ENCODE data around the gene SIGLEC1. TPM values are rescaled to one million over a fixed set of nuclear protein-coding genes. Genes with fewer than 3 reads are reported as not detected.

SIGLEC1 gene
- polyA plus RNA-seq, 3 donors from 2014 or later: 0.13 TPM; not detected in 2

DNA sequence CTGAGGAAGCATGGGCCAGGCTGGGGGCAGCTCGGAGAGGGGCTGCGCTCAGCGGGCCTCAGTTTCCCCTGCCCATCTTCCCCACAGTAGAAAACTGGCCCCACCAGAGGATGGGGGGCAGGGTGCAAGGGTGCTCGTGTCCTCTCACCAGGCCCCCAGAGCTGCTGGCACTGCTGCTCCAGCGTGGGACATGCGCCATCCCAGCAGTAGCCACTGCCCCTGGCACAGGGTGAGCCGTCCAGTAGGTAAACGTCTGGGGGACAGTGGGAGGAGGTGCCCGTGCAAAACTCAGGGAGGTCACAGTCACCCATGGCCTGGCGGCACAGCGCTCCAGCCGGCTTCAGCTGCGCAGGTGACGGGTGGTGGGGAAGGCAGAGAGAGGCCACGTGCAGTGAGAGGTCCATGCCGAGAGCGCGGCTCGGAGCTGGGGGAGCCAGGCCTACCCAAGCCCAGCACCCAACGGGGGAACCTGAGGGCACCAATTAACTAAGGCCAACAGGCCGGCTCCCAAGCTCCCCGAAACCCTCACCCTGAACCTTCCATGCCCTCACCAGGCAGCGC lies 40.3 kb downstream of the SIGLEC1 start:
- H3K4me3 Mint-ChIP-seq: peak overlapping the region in 1 of 5 donors; percentile 44
- peaks cover 10 to 12% of the 10 kb centered on the region in 2 donors for H3K4me1 Mint-ChIP-seq
- peaks cover 7 to 15% (median 14%) of the 10 kb centered on the region in 3 donors for H3K27me3 Mint-ChIP-seq (ENCODE audit: low read depth in 3 of 3)
- no peaks in the 10 kb centered on the region for H3K36me3 Mint-ChIP-seq
- peak overlapping the region in 1 of 6 donors; percentile 11 for H3K27ac Mint-ChIP-seq
- H3K9me3 Mint-ChIP-seq: no peaks in the 10 kb centered on the region
- DNase-seq: no peak

DNA sequence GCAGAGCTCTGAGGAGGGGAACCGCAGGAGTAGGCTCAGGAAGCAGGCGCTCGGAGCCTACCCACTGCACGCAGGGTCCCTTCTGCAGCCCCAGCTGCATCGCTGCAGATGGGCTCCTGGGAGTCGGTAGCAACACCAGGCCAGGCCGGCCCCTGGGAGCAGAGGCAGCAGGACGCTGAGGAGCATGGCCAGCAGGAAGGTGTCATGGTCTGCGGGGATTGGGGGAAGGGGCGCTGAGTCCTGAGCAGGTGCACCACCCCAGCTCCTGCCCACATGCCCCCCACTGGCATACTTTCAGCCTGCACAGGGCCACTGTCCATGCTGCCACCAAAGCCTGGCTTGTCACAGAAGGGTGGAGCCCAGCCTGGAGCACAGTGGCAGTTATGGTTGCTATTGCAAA lies 41.5 kb downstream of the SIGLEC1 start:
- H3K27ac Mint-ChIP-seq: no peak overlapping the region
- H3K9me3 Mint-ChIP-seq: no peaks in the 10 kb centered on the region
- H3K4me1 Mint-ChIP-seq: peaks cover 17 to 19% of the 10 kb centered on the region in 2 donors
- H3K4me3 Mint-ChIP-seq: no peak overlapping the region
- H3K36me3 Mint-ChIP-seq: no peaks in the 10 kb centered on the region
- DNase-seq: no peak
- H3K27me3 Mint-ChIP-seq (ENCODE audit: low read depth in 3 of 3): peaks cover 8 to 17% (median 13%) of the 10 kb centered on the region in 3 donors

DNA sequence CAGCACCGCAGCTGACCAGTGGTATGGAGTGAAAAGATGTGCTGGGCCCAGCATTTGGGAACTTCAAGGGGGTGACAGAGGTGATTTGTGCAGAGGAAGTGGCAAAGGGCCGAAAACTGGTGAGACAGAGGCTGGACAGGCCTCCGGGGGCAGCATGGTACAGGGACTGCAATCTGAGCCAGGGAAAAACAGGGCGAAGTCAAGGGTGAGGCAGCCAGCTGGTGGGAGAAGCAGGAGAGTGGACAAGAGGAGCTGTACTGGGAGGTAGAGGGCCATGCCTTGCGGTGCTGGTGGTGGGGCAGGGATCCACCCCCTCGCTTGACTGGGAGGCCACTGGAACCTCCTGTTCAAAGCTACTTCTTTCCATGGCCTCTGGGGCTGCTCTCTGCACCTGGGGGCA lies 41.9 kb downstream of the SIGLEC1 start:
- H3K27me3 Mint-ChIP-seq (ENCODE audit: low read depth in 3 of 3): peaks cover 12 to 22% (median 16%) of the 10 kb centered on the region in 3 donors
- no peak overlapping the region for H3K4me3 Mint-ChIP-seq
- no peaks in the 10 kb centered on the region for H3K9me3 Mint-ChIP-seq
- peak overlapping the region in 1 of 6 donors; percentile 53 for H3K27ac Mint-ChIP-seq
- H3K4me1 Mint-ChIP-seq: peaks cover 22 to 23% of the 10 kb centered on the region in 2 donors
- H3K36me3 Mint-ChIP-seq: no peaks in the 10 kb centered on the region
- DNase-seq: no peak

DNA sequence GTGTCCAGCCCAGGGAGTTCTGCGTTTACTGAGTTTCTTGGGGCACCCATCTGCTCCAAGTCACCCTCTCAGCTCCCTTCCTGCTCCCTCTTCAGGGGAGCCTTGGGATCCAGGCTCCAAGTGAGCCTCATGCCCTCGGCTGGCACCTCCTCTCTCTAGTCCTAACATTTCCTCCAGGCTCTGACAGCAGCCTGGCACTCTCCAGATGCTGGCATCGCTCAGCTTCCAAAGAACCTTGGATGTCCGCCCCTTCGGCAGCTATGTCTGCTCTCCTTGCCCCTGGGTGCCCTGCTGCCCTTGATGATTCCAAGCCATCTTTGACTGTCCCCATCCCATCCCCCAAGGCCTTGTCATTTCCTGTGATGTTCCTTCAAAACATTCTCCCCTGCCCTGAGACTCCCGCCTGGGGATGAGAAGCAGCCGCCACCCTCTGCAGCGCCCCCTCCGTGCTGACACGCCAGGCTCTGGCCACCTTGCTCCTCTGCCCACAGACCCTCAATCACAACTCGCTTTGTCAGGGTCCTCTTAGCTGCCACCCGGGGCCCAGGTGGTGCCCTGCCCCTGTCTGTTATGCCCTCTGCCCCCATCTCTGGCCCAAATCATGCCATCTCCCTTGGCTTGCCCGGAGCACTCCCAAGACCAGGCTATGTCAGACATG lies 42.6 kb downstream of the SIGLEC1 start:
- DNase-seq: no peak
- peaks cover 17 to 25% (median 20%) of the 10 kb centered on the region in 3 donors for H3K27me3 Mint-ChIP-seq (ENCODE audit: low read depth in 3 of 3)

DNA sequence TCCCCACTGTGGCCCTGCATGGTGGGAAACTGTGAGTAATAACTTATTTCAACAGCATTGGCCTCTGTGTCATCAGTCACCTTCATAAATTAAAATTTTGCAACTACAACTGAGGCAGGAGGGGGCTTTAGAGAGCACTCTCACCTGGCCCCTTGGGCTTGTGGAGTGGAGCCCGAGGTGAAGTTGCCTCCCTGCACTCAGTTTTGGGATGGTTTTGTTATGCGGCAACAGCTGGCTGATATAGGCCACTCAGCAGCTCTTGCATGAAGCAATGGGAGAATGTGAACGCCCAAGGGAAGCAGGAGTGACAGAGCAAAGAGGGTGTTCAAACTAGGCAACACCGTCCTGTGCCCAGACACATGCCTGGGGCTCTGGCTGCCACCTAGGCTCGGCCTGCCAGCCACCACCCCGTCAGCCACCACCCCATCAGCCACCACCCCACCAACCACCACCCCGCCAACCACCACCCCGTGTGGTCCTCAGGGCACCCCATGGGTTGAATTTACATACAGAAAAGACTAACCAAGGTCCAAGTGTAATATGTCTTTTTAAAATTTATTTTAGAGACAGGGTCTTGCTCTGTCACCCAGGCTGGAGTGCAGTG lies 44.9 kb downstream of the SIGLEC1 start:
- peak overlapping the region; percentile 24 to 91 (median 70) for H3K27ac Mint-ChIP-seq
- H3K4me3 Mint-ChIP-seq: peak overlapping the region; percentile 46 to 72 (median 70)
- peaks cover 0 to 2% (median 0%) of the 10 kb centered on the region in 6 donors for H3K9me3 Mint-ChIP-seq
- H3K4me1 Mint-ChIP-seq: peaks cover 28 to 32% of the 10 kb centered on the region in 2 donors
- H3K36me3 Mint-ChIP-seq: no peaks in the 10 kb centered on the region
- peaks cover 15 to 23% (median 22%) of the 10 kb centered on the region in 3 donors for H3K27me3 Mint-ChIP-seq (ENCODE audit: low read depth in 3 of 3)
- DNase-seq: no peak

More for the DNA sequence above, 42.6 kb downstream of the SIGLEC1 start:
- Mint-ChIP-seq H3K4me1 (peaks cover 28 to 30% of the 10 kb centered on the region in 2 donors), H3K4me3 (no peak overlapping the region), H3K9me3 (no peaks in the 10 kb centered on the region), H3K36me3 (no peaks in the 10 kb centered on the region), H3K27ac (peak overlapping the region in 1 of 6 donors; percentile 19)

DNA sequence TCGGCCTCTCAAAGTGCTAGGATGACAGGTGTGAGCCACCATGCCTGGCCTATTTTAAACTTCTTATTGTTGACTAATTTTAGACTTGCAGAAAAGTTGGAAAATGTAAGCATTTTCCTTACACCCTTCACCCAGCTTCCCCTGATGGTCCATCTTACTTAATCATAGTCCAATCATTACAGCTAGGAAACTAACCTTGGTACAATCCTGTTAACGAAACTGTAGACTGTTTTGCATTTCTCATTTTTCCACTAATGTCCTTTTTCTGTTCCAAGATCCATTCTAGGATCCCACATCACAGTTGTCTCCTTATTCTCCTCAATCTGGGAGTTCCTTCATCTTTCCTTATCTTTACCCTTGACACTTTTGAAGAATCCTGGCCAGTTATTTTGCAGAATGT lies 48.5 kb downstream of the SIGLEC1 start:
- Mint-ChIP-seq H3K27ac (peak overlapping the region in 1 of 6 donors; percentile 4), H3K9me3 (peaks cover 0 to 2% (median 0%) of the 10 kb centered on the region in 6 donors), H3K4me3 (peak overlapping the region in 1 of 5 donors; percentile 1), H3K4me1 (peaks cover 28 to 32% of the 10 kb centered on the region in 2 donors), H3K36me3 (no peaks in the 10 kb centered on the region), H3K27me3 (ENCODE audit: low read depth in 3 of 3) (peaks cover 21 to 28% (median 25%) of the 10 kb centered on the region in 3 donors)
- no peak for DNase-seq

DNA sequence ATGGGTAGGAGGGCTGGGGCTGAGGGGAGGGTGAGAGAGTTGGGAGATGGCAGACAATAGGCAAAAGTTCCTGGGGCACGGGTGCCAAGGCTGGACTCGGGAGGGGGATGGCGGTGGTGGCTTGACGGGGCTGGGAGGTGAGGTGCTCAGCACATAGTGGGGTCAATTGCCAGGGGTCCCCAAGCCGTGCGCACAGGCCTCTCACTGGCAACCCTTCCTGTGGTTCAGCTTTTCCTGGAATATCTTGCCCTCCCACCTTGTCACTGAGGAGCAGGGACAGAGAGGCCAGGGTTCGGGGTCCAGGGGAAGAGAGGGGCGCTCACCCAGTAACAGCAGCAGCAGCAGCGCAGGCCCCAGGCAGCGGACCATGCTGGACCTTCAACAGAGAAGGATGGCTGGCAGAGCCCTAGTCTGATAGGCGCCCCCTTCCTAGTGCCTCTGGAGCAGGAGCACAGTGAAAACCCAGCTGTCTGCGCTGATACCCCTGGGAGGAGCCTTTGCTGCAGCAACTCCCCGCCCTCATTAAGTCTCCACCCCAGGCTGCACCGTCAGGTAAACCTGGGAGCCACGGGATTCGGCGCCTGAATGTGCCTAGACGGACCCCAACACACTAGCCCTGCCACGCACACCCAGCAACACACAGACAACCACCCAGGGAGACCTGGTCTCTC lies 49.2 kb downstream of the SIGLEC1 start, which contains the start of gene GFRA4:
Gene GFRA4, minus strand, starts transcription at position 369 of the 671 bp plus-strand sequence. Its CDS starts 0 bp downstream, at position 369.
- DNase-seq: no peak
- H3K4me3 Mint-ChIP-seq: peak within 1 kb of the TSS in 1 of 5 donors; percentile 1
- H3K27ac Mint-ChIP-seq: peak within 1 kb of the TSS in 1 of 6 donors; percentile 4
- H3K36me3 Mint-ChIP-seq: no peaks in the 10 kb centered on the region
- H3K9me3 Mint-ChIP-seq: peaks cover 0 to 2% (median 0%) of the 10 kb centered on the region in 6 donors
- peaks cover 29 to 32% of the 10 kb centered on the region in 2 donors for H3K4me1 Mint-ChIP-seq
- H3K27me3 Mint-ChIP-seq (ENCODE audit: low read depth in 3 of 3): peaks cover 22 to 30% (median 24%) of the 10 kb centered on the region in 3 donors

Other genes with a start within 250 kb of the SIGLEC1 start
- gene ATRN, start 241.6 kb downstream of the SIGLEC1 start, polyA plus RNA-seq: 10 to 100 TPM in 1 of 3 donors, 1 to 10 TPM in 2; 9.4 to 15.2 (median 9.7) TPM
- not detected for gene GFRA4, start 49.2 kb downstream of the SIGLEC1 start, polyA plus RNA-seq
- gene ADAM33, start 30.6 kb downstream of the SIGLEC1 start, polyA plus RNA-seq: not detected
- gene HSPA12B, start 20.1 kb upstream of the SIGLEC1 start, polyA plus RNA-seq: under 1 TPM in 1 of 3 donors, not detected in 2; 0.53 TPM
- gene ADISSP, start 55.2 kb upstream of the SIGLEC1 start, polyA plus RNA-seq: 10 to 100 TPM; 16.4 to 27.5 (median 16.6) TPM
- gene SPEF1, start 68.8 kb upstream of the SIGLEC1 start, polyA plus RNA-seq: not detected
- 1 to 10 TPM; 1.0 to 1.7 (median 1.1) TPM for gene CENPB, start 74.1 kb upstream of the SIGLEC1 start, polyA plus RNA-seq
- gene CDC25B, start 83.7 kb upstream of the SIGLEC1 start, polyA plus RNA-seq: 10 to 100 TPM; 25.3 to 42.0 (median 29.0) TPM
- 10 to 100 TPM; 16.3 to 23.1 (median 17.4) TPM for gene AP5S1, start 107.9 kb upstream of the SIGLEC1 start, polyA plus RNA-seq
- 1 to 10 TPM; 1.8 to 9.3 (median 2.5) TPM for gene MAVS, start 134.2 kb upstream of the SIGLEC1 start, polyA plus RNA-seq
- 10 to 100 TPM; 42.1 to 53.0 (median 44.3) TPM for gene PANK2, start 176.8 kb upstream of the SIGLEC1 start, polyA plus RNA-seq